NCI-H1694 treated with DMSO at 0.1 percent for 48 hours (cell line): ENCODE measurements around the gene NSD1.

Experiments used
- DNase-seq: peaks from one replicate; lab custom pipeline; 2025; lab: John Stamatoyannopoulos, UW

The NSD1 gene

DNA sequence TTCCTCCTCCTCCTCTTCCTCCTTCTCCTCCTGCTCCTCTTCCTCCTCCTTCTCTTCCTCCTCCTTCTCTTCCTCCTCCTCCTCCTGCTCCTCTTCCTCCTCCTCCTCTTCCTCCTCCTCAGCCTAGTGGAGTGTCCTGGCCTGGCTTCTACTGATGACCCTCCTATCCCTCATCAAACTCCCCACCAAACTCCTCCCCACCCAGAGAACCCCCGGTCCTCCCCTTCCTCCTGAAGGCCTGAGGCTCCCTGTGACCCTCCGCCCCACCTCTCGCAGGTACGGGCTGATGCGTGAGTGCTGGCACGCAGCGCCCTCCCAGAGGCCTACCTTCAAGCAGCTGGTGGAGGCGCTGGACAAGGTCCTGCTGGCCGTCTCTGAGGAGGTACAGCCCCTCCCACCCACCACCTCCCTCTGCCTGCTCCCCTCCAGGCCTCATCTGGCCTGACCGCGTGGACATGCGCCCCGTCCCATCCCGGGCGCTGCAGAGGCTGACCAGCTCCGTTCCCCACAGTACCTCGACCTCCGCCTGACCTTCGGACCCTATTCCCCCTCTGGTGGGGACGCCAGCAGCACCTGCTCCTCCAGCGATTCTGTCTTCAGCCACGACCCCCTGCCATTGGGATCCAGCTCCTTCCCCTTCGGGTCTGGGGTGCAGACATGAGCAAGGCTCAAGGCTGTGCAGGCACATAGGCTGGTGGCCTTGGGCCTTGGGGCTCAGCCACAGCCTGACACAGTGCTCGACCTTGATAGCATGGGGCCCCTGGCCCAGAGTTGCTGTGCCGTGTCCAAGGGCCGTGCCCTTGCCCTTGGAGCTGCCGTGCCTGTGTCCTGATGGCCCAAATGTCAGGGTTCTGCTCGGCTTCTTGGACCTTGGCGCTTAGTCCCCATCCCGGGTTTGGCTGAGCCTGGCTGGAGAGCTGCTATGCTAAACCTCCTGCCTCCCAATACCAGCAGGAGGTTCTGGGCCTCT lies 36.3 kb upstream of the NSD1 start:
- no peak for DNase-seq

DNA sequence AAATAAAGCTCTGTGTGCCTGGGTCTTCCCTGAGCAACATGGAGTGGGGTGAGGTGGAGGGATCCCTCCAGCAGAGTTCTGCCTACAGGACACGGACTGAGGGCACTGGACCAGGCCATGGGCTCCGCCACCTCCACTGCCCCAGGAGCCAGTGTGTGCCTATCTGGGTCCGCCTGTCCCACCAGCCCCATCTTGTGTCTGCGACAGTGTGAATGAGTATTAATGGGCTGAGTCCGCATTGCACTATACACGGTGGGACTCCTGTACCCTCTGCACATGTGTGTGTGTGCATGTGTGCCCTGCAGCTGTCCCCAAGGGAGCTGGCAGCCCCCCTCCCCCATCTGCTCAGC lies 35.5 kb upstream of the NSD1 start:
- DNase-seq = no peak

DNA sequence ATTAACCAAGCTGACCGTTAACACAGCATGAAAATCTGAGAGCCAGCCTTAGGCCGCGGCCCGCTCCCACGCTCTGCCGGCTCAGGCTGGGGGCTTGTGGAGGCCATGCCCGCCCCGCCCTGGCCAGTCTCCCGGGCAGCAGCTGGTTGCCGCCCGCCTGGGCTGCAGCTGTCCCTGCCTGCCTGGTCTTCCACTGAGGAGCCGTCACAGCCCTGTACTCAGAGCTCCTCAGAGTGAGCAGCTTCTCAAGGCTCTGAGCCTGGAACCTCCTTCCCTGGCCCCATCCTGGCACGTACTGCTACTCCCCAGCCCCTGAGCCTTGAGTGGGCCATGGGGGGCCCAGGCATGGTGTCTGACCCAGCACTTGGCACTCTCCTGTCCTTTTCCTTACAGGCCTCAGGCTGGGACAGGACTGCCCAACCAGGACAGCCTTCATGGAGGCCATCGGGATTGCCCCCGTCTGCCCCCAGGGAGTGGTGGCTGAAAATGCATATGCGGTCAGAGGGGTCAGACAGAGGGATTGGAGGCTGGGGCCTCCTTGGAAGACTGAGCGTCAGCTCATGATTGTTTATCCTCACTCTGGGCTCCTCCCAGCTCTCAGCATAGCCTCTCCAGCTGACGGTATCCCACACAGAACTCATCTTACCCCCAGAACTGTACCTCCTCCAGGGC lies 35.0 kb upstream of the NSD1 start:
- no peak for DNase-seq

DNA sequence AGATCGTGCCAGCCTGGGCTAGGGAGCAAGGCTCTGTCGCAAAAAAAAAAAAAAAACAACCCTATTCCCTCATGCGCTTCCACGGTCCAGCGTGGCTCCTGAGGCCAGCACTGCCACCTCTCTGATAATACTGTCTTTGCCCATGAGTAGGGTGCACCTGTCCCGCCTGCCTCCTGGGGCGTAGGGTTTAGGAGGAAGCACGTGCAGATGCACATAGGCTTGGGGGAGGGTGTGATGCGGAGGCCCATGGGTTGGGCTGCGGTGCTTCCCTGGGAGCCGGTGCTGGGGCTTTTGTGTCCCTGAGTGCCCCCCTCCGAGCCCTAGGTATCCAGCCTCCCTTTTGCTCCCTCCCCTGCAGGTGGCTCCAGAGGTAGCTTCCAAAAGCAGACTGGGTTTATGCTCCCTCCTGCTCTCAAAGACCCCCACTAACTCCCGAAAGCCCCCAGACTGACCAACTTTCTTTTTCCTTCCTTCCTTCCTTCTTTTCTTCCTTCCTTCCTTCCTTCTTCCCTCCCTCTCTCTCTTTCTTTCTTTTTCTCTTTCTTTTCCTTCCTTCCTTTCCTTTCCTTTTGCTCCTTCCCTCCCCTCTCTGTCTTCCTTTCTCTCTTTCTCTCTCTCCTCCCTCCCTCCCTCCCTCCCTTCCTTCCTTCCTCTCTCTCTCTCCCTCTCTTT lies 34.0 kb upstream of the NSD1 start:
- no peak for DNase-seq

DNA sequence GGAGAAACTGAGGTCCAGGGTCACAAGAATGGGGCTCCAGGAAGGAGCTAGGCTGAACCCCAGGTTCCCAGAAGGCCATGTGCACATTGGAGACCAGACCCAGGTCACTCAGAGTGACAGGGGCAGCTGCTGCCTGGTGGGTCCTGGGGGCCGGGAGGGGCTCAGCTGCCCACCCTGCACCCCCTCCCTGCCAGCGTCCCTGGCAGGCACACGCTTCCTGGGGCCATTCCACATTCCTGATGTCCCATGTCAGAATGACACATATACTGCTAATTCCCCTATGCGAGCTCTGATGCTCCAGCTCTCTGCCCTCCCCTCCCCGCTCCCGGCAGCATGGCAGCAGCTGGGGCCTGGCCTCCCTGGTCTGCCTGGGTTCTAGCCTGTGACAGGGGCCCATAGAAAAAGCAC lies 32.9 kb upstream of the NSD1 start:
- DNase-seq = no peak

DNA sequence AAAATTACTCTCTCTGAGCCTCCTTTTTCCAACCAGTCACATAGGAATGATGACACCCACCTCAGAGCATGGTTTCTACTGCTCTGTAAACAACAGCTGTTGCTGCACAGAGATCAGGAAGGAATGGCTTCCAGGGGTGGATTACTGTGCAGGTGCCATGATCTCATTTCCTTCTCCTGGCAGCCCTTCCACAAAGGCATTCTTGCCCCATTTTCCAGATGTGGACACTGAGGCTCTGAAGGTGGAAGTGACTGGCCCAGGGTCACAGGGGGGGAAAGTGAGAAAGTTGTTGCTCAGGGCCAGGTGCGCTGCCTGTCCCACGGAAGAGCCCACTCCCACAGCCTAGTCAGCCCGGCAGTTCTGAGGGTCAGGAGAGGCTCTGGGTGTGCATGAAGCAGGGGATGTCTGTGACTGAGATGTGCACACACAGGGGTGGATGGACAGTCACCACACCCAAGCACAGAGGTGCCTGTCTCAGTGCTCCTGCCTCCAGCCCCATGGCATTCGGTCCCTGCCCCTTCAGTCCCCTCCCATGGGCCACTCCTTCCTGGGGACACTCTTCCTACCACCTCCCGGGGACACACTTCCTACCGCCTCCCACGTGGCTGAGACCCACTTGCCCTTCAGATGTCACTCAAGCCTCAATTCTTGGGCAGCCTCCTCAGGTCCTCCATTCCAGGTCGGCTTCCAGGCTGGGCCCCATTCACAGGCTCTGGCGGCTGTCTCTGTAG lies 29.9 kb upstream of the NSD1 start:
- peak; percentile 3 for DNase-seq

DNA sequence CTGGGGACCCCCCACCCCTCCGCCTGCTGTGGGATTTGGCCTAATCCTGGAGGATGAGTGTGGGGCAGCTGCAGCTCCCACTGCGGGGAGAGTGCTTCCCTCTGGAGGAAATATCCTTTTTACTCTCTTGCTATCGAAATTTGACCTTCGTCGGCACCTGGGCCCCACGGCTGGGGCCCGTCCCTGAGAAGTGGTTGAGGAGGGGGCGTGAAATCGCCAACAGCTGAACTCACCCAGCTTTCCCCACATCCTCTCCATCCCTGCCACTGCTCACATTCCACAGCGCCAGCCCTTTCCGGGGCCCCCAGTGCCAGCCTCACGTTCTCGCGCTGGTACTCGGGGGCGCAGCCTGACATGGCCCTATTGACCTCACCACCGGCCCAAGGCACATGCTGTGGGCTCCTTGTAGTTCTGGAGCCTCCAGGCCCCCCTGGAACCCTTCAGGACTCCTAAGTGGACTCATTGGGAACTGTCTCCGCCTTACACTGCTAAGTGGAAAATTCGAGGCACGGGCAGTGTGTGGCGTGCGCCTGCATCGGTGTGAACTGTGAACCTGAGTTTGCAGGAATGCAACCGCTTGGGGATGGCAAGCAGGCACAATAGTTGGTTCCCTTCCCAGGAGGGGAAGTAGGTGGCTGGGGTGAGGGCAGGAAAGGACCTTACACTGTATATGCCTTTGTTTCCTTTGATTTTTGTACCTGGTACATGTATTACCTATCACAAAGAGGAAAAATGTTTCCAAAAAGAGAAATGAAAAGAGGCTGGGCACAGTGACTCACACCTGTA lies 27.7 kb upstream of the NSD1 start:
- DNase-seq = no peak

DNA sequence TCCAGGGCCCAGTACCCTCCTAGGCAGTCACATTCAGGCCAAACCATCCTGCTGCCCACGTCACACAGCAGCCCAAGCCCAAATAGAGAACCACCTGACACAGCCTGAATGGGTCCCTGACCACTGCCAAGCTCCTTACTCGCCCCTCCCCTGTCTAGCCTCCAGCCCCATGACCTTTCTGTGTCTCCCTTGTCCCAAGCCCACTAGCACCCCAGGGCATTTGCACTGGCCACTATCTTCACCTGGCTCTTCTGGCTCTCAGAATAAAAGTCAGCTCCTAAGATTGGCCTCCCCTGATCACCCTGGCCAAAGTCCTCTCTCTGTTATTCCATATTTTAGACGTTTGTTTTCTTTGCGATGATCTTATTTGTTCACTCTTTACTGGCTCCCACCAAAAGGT lies 26.4 kb upstream of the NSD1 start:
- no peak for DNase-seq

DNA sequence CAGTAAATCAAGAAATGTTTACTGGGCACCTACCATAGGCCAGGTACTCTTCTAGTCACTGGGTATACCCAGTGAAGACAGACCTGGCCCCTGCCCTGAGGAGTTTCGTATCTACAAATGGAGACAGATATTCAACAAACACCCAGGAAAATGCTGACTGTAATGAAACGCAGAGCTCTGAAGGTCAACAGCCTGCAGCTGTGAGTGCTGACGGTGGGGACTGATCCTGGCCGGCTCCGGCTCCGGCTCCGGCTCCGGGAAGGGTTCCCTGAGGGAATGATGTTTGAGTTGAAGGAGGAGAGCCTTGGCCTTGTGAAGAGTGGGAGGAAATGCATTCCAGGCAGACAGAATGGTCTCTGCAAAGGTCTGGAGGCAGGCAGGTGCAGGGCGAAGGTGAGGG lies 23.8 kb upstream of the NSD1 start:
- no peak for DNase-seq

DNA sequence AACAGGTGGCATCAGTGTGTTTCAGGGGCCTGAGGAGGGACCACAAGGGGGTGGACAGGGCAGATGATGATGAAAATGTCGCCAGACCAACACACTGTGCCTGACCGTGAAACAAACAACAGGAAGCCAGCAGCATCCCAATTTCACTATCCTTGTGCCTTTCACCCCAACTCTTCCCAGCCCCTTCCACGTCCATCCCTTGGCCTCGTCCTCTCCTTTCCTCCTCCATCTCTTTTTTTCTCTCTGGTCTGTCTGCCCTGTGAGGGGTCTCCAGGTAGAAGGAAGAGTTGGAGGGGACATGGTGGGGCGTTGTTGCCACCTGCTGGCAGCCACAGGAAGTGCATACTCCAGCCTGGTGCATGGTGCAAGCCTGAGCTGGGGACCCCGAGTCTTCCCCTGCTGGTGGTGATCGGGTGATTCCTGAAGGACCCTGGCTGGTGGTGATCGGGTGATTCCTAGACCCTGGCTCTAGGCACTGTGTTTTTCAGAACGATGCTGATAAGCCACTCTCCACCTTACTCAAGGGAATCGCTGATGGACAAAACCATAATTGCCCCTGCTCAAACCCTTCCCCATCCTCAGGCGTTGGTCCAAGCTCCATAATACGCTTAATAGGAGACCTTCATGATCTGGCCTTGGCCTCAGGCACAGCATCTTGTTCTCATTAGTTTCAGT lies 21.7 kb upstream of the NSD1 start:
- DNase-seq = peak; percentile 57

DNA sequence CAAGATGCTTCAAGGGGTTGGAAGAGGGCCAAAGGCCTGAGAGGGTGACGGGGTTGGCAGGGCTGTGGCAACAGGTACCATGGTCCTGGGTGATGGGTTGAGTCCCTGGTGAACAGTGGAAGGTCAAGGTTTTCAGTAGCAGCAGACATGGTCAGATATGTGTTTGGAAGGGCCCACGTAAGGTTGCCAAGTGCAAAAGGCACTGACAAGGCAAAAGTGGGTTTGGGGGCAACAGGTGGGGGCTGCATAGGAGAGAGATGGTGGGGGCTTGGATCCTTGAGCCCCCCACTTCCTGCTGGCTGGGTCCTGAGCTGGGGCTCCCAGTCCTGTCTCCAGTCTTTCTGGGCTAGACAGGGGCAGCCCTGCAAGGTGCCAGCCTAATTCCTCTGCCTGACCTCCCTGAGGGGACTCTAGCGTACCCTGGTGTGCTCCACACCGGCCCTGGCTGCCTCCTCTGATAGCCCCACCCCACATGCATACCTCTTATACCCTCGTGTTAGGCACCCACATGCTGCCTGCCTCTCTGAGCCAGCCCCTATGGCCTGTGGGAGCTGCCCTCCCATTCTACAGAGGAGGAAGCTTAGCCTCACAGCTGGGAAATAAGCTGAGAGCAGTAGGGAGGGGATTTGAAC lies 20.9 kb upstream of the NSD1 start:
- no peak for DNase-seq

DNA sequence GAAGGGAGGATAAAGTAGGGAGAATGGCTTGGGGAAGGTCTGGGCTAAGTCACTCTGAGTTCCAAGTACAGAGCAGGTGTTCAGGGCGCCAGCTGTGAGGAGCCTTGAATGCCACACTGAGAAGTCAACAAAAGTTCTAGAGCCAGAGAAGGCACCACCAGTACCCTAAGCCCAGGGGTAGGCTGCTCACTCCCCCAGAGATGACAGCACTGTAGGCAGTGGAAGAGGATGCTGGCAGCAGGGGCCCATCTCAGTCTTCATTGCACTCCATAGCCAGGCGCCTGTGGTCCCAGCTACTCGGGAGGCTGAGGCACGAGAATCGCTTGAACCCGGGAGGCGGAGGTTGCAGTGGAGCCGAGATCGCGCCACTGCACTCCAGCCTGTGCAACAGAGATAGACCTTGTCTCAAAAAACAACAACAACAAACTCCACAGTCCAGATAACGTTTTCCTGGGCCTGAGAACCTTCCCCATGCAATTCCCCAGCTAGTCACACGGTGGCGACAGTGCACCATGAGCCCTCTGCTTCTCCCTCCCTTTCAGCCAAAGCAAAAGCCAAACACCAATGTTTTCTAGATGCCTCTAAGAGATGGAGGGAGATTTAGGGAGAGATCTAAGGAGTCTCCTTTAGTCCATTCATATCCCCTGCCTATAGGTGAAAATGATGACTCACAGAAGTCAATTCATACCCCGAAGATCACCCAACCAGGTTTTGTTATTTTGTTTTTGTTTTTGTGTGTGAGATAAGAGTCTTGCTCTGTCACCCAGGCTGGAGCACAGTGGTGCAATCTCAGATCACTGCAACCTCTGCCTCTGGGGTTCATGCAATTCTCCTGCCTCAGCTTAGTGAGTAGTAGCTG lies 19.8 kb upstream of the NSD1 start:
- peak; percentile 52 for DNase-seq

DNA sequence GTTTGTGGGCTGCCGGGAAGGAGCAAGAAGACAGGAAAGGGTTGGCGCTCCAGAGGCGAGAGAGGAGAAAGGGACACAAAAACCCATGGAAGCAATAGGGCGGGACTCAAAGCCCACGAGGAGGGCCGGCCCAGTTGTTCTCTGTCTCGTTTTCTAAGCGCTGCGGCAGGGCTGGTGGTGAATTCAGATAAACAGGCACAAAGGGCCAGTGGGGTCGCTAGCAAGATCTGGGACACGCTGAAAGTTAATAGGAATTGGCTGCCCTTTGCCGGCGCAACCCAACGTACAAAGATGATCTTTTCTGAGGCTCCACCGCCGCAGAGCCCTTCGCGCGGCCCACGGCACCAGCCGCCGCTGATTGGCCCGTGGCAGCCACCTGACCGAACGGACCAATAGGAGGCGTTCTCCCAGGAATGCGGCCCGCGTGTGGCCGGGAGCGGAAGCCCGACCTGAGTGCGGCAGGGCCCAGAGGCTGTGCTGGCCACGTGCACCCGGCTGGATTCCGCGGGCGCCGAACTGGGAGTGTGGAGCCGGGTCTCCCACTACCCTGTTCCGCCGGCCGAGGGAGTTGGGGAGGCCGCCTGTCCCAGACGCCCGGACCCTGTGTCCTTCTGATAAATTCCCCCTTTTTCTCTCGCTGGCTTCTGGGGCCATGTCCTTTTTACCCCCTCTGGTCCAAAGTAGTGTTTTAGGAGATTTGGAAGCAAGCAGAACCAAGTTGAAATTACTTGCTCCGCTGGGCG lies 16.8 kb upstream of the NSD1 start:
- no peak for DNase-seq

DNA sequence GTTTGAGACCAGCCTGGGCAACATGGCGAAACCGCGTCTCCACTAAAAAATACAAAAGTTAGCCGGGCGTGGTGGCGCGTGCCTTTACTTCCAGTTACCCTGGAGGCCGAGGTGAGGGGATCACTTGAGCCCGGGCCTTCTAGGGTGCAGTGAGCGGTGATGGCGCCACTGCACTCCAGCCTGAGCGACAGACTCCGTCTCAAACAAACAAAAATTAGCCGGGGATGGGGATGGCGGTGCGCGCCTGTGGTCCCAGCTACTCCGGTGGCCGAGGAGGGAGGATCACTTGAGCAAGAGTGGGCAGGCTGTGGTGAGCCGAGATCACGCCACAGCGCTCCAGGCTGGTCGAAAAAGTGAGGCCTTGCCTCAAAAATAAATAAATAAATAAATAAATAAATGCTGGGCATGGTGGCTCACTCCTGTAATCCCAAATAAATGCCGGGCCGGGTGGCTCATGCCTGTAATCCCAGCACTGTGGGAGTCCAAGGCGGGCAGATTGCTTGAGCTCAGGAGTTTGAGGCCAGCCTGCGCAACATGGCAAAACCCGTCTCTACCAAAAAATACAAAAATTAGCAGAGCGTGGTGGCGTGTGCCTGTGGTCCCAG lies 16.0 kb upstream of the NSD1 start:
- no peak for DNase-seq

DNA sequence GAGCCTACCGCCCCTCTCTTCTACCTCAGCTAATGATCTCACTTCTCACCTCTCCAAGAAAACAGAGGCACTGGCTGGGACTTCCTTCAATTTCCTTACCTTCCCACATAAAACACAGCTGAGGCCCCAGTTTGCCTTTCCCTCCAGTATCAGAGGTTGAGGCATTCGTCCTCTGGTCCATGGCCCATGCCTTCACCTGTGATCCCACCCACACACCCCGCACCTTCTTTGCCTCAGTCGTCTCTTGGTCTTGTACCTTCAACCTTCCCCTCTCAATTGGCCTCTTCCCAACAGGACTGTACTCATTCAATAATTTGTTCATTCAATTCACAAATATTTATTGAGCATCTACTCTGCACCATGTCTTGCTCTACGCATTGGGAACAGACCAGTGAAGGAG lies 11.0 kb upstream of the NSD1 start:
- no peak for DNase-seq

DNA sequence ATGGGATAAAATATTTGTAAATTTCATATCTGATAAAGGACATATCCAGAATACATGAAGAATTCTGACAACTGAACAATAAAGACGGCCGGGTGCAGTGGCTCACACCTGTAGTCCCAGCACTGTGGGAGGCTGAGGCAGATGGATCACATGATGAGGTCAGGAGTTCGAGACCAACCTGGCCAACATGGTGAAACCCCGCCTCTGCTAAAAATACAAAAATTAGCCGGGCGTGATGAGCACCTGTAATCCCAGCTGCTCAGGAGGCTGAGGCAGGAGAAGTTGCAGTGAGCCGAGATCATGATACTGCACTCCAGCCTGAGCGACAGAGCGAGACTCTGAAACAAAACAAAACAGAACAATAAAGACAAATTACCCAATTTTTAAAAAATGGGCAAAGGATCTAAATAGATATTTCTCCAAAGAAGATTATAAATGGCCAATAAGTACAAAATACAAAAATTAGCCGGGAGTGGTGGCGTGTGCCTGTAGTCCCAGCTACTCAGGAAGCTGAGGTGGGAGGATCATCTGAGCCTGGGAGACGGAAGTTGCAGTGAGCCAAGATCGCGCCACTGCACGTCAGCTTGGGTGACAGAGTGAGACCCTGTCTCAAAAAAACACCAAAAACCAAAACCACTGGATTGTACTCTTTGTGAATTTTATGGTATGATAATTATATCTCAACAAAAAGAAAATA lies 9.6 kb upstream of the NSD1 start:
- DNase-seq = no peak

DNA sequence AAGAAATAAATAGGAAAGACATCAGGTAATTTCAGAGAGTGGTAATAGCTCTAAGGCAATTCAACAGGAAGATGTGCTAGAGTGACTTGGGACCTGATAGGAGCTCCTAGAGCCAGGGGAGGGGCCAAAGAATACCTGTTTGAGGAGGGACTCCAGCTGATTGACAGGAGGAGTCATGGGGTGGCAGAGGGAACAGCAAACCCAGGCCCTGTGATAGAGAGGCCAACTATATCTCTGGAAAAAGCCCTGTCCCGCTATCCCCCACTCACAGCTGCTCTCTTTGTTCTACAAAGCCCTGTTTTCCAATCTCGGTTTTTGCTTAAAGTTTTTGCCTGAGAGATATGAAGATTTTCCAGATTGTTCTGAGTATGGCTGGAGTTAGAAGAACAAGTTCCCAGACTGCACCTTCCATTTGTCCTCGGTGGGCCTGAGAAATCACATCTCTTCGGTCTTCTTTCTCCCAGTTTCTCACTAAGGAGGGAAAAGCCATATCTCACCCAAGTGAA lies 9.0 kb upstream of the NSD1 start:
- no peak for DNase-seq
